ENCODE results near the gene ANKRD13C. TPM values are rescaled to one million over a fixed set of nuclear protein-coding genes. Genes with fewer than 3 reads are reported as not detected.
"Not testable (repeated sequence)": the region's sequence is repeated elsewhere in the genome, so short reads cannot be mapped to it uniquely, and the experiment has no call there.

The ANKRD13C gene
- total RNA-seq = 10 to 100 TPM; 17.3 to 26.3 TPM

- Mint-ChIP-seq H3K36me3 (peaks cover 26 to 28% of the 10 kb centered on the region in 2 donors), H3K9me3 (peaks cover 3 to 4% of the 10 kb centered on the region in 2 donors), H3K27ac (peak within 1 kb of the TSS; percentile 96 to 100)
- DNase-seq (ENCODE audit: low spot score in 2 of 2) (peak; percentile 86 to 96), ATAC-seq (peak; percentile 90 to 93)
Observed at GRCh38 chr1:70354332-70355110, at the start of gene ANKRD13C. ANKRD13C (minus strand) TSS chr1:70354722; CDS start chr1:70354408, 314 bp downstream.

- DNase-seq (ENCODE audit: low spot score in 2 of 2) = no peak
- H3K9me3 Mint-ChIP-seq = no peaks in the 10 kb centered on the region
- H3K36me3 Mint-ChIP-seq = no peaks in the 10 kb centered on the region
- no peak for ATAC-seq
- H3K27ac Mint-ChIP-seq = no peak overlapping the region
Observed at GRCh38 chr1:70403759-70404158, 49.2 kb upstream of the ANKRD13C start.

GRCh38 chr1:70401974-70402373 lies 47.5 kb upstream of the ANKRD13C start:
- no peak for DNase-seq (ENCODE audit: low spot score in 2 of 2)
- no peak for ATAC-seq
- no peak overlapping the region for H3K27ac Mint-ChIP-seq
- no peaks in the 10 kb centered on the region for H3K9me3 Mint-ChIP-seq
- H3K36me3 Mint-ChIP-seq = no peaks in the 10 kb centered on the region

GRCh38 chr1:70400335-70400734 lies 45.8 kb upstream of the ANKRD13C start:
- H3K36me3 Mint-ChIP-seq = no peaks in the 10 kb centered on the region
- no peaks in the 10 kb centered on the region for H3K9me3 Mint-ChIP-seq
- DNase-seq (ENCODE audit: low spot score in 2 of 2) (no peak), ATAC-seq (no peak)
- no peak overlapping the region for H3K27ac Mint-ChIP-seq

- DNase-seq (ENCODE audit: low spot score in 2 of 2) (no peak), ATAC-seq (no peak)
- Mint-ChIP-seq H3K27ac (peak overlapping the region in 1 of 2 donors; percentile 32), H3K9me3 (no peaks in the 10 kb centered on the region), H3K36me3 (no peaks in the 10 kb centered on the region)
Observed at GRCh38 chr1:70397013-70397412, 42.5 kb upstream of the ANKRD13C start.

- ATAC-seq (no peak), DNase-seq (ENCODE audit: low spot score in 2 of 2) (no peak)
- H3K27ac Mint-ChIP-seq = no peak overlapping the region
- no peaks in the 10 kb centered on the region for H3K9me3 Mint-ChIP-seq
- H3K36me3 Mint-ChIP-seq = no peaks in the 10 kb centered on the region
Observed at GRCh38 chr1:70396607-70397006, 42.1 kb upstream of the ANKRD13C start.

GRCh38 chr1:70392626-70393025 lies 38.1 kb upstream of the ANKRD13C start:
- Mint-ChIP-seq H3K9me3 (no peaks in the 10 kb centered on the region), H3K27ac (no peak overlapping the region), H3K36me3 (no peaks in the 10 kb centered on the region)
- DNase-seq (ENCODE audit: low spot score in 2 of 2) (no peak), ATAC-seq (no peak)

- Mint-ChIP-seq H3K36me3 (no peaks in the 10 kb centered on the region), H3K27ac (no peak overlapping the region), H3K9me3 (no peaks in the 10 kb centered on the region)
- ATAC-seq (no peak), DNase-seq (ENCODE audit: low spot score in 2 of 2) (no peak)
Observed at GRCh38 chr1:70387507-70387906, 33.0 kb upstream of the ANKRD13C start.

GRCh38 chr1:70386121-70386520 lies 31.6 kb upstream of the ANKRD13C start:
- ATAC-seq = no peak
- no peak overlapping the region for H3K27ac Mint-ChIP-seq
- no peak for DNase-seq (ENCODE audit: low spot score in 2 of 2)
- H3K9me3 Mint-ChIP-seq = no peaks in the 10 kb centered on the region
- no peaks in the 10 kb centered on the region for H3K36me3 Mint-ChIP-seq

GRCh38 chr1:70385477-70385876 lies 31.0 kb upstream of the ANKRD13C start:
- DNase-seq (ENCODE audit: low spot score in 2 of 2) = no peak
- H3K36me3 Mint-ChIP-seq = no peaks in the 10 kb centered on the region
- H3K27ac Mint-ChIP-seq = no peak overlapping the region
- ATAC-seq = no peak
- no peaks in the 10 kb centered on the region for H3K9me3 Mint-ChIP-seq

GRCh38 chr1:70384542-70384941 lies 30.0 kb upstream of the ANKRD13C start:
- ATAC-seq = no peak

GRCh38 chr1:70383483-70383882 lies 29.0 kb upstream of the ANKRD13C start:
- Mint-ChIP-seq H3K9me3 (no peaks in the 10 kb centered on the region), H3K36me3 (no peaks in the 10 kb centered on the region), H3K27ac (no peak overlapping the region)
- ATAC-seq (no peak), DNase-seq (ENCODE audit: low spot score in 2 of 2) (no peak)

More at GRCh38 chr1:70384542-70384941, 30.0 kb upstream of the ANKRD13C start:
- no peak overlapping the region for H3K27ac Mint-ChIP-seq
- H3K9me3 Mint-ChIP-seq = no peaks in the 10 kb centered on the region
- DNase-seq (ENCODE audit: low spot score in 2 of 2) = no peak
- no peaks in the 10 kb centered on the region for H3K36me3 Mint-ChIP-seq

- no peak for DNase-seq (ENCODE audit: low spot score in 2 of 2)
- H3K27ac Mint-ChIP-seq = no peak overlapping the region
- no peaks in the 10 kb centered on the region for H3K9me3 Mint-ChIP-seq
- H3K36me3 Mint-ChIP-seq = no peaks in the 10 kb centered on the region
- no peak for ATAC-seq
Observed at GRCh38 chr1:70382682-70383081, 28.2 kb upstream of the ANKRD13C start.

- ATAC-seq (no peak), DNase-seq (ENCODE audit: low spot score in 2 of 2) (no peak)
- Mint-ChIP-seq H3K27ac (no peak overlapping the region), H3K36me3 (no peaks in the 10 kb centered on the region), H3K9me3 (no peaks in the 10 kb centered on the region)
Observed at GRCh38 chr1:70376196-70376595, 21.7 kb upstream of the ANKRD13C start.

- H3K27ac Mint-ChIP-seq = peak overlapping the region in 1 of 2 donors; percentile 8
- not testable (repeated sequence) for DNase-seq (ENCODE audit: low spot score in 2 of 2); H3K9me3 Mint-ChIP-seq; H3K36me3 Mint-ChIP-seq; ATAC-seq
Observed at GRCh38 chr1:70373580-70373979, 19.1 kb upstream of the ANKRD13C start.

- DNase-seq (ENCODE audit: low spot score in 2 of 2) = no peak
- ATAC-seq = no peak
- H3K36me3 Mint-ChIP-seq = no peaks in the 10 kb centered on the region
- H3K27ac Mint-ChIP-seq = no peak overlapping the region
- H3K9me3 Mint-ChIP-seq = no peaks in the 10 kb centered on the region
Observed at GRCh38 chr1:70372426-70372825, 17.9 kb upstream of the ANKRD13C start.

- not testable (repeated sequence) for H3K9me3 Mint-ChIP-seq; H3K36me3 Mint-ChIP-seq; H3K27ac Mint-ChIP-seq; DNase-seq (ENCODE audit: low spot score in 2 of 2); ATAC-seq
Observed at GRCh38 chr1:70371586-70371985, 17.1 kb upstream of the ANKRD13C start.

- not testable (repeated sequence) for ATAC-seq; DNase-seq (ENCODE audit: low spot score in 2 of 2); H3K36me3 Mint-ChIP-seq; H3K9me3 Mint-ChIP-seq
- peak overlapping the region in 1 of 2 donors; percentile 53 for H3K27ac Mint-ChIP-seq
Observed at GRCh38 chr1:70367397-70367796, 12.9 kb upstream of the ANKRD13C start.
